Putamen (tissue), 1 donor: ENCODE results near the gene UVRAG.

ENCODE experiments used
- DNase-seq: peaks from one replicate; pipeline ENCODE4 v3.0.0-alpha.2; 2016; ENCODE audit warnings: low spot score

UVRAG gene

DNA sequence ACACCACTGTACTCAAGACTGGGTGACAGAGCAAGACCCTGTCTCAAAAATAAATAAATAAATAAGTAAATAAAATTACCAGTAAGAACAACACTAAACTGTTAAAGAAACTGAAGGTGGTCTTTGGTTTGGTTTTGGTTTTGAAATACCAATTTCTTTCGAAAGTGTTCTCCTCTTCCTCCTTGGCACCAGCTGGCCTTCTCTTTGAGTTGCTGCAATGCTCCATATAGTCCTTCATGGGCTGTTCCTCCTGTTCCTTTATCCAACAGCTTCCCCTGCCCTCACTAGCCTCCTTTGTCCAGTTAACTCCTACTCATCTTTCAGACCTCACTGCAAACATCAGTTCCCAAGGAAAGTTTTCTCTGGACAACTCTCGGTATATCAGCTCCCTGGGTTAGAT, 5.0 kb upstream of the UVRAG start:
- no peak for DNase-seq

DNA sequence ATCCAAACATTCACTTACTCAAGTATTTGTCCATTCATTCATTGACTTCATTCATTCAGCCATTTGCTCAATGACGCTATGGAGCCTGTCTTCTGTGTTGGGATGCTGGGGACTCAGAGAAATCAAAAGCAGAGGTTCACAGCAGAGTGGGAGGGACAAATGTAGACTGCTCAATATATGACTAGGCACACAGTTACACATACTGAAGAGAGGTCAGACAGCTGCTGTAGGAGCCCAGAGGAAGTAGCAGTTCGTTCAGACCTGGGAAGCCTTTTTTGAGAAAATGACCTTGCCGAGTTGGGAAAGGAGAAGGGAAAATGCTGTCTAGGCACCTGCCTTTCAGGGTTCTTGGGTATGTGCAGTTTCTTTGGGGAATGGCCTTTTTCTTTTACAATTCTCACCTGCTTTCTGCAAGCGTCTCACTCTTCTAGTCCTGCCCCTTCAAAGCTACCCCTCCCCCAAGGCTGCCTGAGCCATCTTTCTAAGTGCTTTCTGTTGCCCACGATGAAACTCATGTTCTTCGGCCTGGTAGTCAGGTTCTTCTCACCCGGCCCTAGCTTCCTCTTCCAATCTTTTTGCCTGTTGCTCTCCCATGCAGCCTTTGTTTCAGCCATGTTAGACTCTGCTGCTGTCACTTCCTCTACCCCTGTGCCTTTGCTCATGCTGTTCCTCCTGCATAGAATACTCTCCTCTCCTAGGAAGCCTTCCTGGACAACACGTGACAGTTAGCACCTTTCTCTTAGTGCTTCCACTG, 4.2 kb upstream of the UVRAG start:
- DNase-seq: no peak

DNA sequence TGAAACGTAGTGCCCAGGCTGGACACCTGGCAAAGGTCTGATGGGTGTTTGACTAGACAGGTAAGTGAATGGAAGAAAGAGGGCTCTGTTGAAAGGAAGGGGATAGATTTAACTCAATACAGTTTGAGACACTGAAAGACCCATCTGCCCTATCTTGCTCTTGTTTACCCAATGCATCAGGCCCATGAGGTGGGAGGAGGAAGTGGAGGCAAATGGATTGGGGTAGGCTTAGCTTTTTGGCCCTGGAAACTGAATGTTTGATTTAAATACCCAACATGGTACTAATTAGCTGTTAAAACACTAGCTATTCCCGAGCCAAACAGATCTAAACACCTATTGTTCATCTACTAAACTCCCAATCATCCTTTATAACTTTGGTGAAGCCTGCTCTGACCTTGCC, 3.5 kb upstream of the UVRAG start:
- no peak for DNase-seq

DNA sequence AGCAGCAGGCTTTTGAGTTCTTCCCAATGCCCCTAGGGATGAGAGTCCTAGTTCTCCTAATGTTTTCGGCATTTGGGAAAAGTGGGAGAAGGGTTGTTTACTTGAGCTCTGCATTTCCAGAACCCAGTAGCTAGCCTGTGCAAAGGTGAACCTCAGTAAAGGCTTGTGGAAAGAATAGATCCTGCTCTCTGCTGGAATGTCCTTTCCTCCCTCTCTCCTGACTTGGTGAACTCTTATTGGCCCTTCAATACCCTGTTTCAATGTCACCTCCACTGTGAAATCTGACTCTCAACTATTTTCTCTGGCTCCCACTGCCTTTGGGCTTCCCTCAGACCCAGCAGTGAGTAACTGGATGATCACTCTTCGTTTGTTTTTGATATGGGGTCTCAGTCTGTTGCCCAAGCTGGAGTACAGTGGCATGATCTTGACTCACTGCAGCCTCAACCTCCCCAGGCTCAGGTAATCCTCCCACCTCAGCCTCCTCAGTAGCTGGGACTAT, 2.4 kb upstream of the UVRAG start:
- no peak for DNase-seq

DNA sequence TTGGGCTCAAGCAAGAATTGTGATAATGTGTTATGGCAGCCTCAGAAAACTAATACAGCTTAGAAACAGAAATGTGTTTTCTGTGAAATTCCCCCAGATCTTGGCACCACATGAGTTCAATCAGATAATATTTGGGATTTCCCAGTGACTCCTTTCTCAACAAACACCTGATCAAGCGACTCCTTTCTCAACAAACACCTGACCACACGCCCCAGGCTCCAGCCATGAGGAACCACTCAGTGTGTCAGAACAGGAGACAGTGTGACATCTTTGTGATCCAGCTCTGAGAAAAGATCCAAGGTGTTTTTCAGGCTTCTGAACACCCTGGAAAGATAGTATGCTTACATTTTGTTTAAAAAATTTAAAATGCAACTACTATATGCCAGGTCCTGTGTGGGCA, 1.9 kb upstream of the UVRAG start:
- DNase-seq: no peak

DNA sequence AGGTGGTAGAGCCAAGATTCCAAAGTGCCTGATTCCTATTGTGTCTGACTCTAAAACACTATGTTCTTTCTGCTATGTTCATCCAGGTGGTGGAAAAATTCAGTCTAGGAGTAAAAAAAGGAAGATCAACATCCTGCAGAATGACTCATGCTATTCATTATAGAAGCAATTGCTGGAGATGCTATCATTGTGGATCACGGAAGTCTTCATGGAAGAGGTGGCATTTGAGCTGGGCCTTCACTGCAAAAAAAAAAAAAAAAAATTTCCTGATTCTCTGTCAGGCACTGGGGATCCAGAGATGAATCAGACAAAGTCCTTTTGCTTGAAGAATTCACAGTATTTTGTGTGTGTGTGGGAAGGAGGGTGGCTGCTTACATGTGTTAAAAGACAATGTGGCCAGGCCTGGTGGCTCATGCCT, 1.4 kb upstream of the UVRAG start:
- no peak for DNase-seq

DNA sequence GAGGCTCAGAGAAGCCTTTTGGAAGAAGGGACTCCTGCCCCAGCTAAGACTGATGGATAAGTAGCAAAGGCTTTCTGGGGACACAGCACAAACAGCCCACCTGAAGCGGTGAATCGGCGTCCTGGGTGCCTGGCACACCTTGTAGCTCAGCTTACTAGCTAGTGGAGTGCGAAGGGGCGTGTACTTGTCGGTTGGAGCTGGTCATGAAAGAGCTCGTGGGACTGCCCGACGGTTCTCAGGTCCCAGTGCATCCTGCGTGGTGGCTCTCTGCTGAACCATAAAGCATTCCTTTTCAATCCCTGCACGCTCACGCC, 690 bp upstream of the UVRAG start:
- no peak for DNase-seq

DNA sequence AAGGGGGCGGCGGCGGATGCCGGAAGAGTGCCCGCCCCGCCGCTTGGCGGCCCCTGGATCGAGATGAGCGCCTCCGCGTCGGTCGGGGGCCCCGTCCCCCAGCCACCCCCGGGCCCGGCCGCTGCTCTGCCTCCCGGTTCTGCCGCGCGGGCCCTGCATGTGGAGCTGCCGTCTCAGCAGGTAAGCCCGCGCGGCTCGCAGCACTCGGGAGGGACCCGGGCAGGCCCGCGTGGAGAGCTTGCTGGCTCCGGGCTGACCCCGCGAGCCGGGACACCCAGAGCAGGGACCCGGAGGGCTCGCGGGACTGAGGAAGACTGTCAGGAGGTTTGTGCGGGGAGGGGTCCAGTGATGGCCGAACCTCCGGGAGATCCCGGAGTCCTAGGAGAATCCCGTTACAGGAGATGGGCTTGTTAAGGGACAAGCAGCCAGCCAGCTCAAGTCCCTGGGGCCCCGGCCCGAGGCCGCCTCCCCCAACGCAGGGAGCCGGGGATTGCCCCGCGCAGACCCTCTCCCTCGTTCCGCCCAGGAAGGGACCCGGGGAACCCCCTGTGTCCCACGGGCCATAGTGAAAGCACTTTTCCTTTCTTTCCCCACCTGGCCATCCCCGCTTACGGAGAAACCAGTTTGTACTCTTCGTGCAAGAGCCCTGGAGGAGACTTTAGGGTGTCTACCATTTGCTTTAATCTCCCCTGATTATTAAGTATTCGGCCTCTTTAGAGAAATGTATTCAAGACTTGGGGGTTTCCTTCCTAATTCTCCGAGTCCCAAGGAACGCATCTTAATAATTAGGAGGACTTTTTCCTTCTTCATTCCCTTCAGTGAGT, 547 bp downstream of the UVRAG start:
- no peak for DNase-seq

DNA sequence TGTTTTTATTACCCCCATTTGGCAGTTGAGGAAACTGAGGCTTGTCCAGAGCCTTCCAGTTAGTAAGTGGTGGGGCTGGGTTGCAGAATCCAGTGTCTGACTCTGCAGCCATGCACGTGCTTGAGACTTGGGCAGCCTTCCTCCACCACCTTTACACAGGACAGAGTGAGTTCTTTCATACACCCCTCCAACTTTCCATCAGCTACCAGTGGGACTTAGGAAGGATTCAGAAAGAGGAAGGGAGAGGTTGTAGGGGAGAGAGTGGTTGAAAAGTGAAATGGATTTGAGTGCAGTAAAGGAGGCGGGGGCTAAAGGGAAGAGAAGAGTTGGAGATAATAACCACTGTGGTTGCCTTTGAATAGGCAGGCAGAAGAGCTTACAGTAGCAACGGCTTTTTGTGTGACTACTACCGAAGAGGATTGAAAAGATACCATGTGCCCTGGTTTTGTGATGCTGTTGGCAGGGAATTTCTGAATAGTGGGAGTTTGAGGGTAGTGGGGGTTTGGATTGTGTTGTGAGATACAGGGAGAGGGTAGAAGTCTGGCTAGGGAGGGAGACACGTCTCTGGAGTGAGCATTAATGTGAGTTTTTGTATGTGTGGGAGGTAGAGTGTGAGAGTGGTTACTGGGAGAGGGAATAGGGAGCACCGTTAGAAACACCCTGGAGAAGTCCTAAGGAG, 1.7 kb downstream of the UVRAG start:
- no peak for DNase-seq

DNA sequence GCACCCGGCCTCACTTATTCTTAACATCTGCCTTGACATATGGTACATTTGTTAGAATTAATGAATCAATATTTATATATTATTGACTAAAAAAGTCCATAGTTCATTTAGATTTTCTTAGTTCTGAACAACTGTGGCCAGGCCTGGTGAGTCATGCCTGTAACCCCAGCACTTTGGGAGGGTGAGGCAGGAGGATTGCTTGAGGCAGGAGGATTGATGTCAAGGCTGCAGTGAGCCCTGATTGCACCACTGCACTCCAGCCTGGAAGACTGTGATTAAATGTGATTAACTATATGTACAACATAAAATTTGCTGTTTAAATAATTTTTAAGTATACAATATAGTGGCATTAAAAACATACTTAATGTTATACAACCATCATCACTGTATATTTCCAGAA, 5.6 kb downstream of the UVRAG start:
- no peak for DNase-seq

DNA sequence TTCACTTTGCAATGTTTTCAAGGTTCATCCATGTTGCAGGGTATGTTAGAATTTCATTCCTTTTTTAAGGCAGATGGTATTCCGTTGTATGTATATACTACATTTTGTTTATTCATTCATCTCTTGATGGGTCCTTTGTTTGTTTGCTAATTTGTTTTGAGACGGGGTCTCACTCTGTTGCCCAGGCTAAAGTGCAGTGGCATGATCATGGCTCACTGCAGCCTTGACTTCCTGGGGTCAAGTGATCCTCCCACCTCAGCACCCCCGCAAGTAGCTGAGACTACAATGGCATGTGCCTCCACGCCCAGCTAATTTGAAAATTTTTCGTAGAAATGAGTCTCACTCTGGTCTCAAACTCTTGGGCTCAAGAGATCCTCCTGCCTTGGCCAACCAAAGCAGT, 6.2 kb downstream of the UVRAG start:
- no peak for DNase-seq

DNA sequence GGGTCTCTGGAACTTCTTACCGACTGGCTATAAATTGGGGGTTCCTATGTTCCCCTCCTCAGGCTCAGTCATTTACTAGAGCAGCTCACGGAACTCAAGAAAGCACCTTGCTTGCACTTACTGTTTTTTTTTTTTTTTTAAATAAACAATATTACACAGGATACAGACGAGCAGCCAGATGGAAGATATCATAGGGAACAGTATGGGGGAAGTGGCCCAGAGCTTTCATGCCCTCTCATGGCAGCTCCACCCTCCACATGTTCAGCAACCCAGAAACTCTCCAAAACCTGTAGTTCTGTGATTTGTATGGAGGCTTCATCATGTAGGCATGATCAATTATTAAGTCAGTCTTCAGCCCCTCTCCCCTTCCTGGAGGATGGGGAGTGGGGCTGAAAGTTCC, 7.5 kb downstream of the UVRAG start:
- no peak for DNase-seq

DNA sequence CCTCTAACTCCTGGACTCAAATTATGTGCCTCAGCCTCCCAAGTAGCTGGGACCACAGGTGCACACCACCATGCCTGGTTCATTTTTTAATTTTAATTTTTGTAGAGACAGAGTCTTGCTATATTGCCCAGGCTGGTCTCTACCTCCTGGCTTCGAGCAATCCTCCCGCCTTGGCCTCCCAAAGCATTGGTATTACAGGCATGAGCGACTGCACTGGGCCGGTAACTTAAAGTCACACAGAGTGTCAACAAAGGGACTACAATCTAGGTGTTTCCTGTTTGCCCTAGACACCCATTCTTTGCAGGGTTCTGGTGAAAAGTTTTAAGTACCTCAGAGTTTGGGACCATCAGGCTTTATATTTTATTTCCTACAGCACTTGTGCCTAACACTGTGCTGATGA, 8.4 kb downstream of the UVRAG start:
- no peak for DNase-seq

DNA sequence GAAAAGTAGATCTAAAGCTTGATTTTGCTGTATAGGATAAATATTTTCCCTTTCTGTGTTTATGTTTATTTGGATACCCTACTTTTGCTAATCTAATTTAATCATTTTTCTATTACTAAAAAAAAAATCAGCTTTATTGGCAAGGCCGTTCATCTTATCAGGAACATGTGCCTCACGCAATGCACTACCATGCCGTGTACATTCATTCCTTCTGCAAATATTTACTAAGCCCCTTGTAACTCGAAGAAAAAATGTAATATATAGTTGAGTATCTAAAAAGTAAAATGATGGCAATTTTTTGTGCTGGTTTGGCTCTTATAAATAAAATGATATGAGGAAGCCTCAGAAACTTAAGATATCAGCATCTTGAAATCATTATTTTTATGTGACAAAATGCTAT, 8.9 kb downstream of the UVRAG start:
- DNase-seq: no peak

DNA sequence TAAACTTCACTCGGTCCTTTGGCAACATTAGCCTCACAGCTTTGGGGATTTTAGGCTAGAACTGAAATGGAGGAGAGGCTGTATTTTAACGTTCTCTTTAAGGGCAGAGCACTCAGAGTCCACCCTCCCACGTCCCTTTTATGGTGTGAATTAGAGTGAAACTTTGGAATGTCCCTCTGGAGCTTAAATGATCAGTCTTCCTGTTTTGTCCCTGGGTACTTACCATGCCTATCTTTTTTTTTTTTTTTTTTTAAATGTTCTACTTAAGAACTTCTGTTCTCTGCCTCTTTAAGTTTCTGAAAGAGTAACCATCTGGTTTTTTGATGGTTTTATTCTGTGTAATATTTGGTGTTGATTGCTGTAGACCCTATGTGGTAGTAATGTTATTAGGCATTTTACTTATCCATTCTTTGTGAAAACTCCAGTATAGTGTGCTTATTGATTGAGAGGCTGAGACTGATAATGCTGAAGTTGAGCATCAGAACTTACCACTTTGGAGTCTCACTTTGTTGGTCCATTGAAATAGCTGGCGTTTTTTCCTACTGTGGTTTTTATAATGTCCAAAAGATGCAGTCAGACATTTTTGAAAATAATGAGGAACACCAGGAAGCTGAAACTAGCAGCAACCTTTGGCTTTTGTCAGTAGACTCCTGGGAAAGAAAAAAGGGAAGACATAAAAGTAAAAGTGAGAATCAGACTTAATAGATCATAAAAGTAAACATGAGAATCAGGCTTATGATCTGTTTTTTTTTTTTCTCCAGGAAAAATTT, 11.6 kb downstream of the UVRAG start:
- DNase-seq: no peak

DNA sequence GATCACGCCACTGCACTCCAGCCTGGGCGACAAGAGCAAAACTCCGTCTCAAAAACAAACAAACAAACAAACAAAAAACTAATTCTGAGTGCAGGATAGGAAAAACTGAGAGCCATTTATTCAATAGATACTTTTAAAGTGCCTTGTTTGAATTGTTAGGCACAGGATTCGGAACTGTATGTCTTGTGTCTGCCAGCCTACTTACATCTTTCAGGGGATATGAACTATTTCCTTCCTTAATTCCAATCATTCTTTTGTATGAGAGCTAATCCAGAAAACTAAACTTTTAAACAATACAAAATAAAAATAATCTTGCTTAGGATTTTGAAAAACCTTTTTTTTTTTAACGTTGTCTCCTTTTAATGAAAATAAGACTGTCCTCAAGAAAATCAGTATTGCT, 12.6 kb downstream of the UVRAG start:
- no peak for DNase-seq

DNA sequence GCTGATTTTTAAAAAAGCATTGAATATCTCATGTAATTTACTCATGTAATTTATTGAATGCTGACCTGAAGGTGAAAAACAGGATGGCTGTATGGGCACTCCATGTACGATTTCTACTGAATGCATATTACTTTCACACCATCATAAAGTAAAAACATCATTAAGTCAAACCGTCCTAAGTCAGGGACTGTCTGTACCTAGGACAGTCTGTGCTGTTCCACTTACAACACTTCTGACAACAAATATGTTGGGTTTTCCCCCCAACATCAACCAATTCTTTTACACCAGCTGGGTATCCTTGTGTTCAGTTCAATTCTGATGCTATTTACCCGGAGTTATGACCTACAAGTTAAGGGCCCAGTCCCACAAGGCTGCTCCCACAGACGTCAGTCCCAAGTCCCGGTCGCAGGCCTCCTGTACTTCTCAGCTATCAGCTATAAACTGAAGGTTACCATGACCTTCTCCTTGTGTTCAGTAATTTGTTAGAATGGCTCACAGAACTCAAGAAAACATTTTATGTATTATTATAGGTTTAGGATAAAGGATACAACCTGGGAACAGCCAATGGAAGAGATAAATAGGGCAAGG, 17.0 kb downstream of the UVRAG start:
- no peak for DNase-seq

DNA sequence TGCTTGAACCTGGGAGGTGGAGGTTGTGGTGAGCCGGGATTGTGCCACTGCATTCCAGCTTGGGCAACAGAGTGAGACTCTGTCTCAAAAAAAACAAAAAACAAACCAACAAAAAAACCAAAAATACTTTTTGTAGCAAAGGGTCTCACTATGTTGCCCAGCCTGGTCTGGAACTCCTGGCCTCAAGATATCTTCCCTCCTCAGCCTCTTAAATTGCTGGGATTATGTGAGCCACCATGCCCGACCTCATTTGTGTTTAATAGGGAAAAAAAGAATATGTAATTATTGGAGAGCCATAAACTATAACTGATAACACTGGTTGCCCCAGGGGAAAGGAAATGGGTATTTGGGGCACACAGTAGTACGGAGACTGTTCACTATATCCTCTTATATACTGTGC, 19.7 kb downstream of the UVRAG start:
- no peak for DNase-seq

DNA sequence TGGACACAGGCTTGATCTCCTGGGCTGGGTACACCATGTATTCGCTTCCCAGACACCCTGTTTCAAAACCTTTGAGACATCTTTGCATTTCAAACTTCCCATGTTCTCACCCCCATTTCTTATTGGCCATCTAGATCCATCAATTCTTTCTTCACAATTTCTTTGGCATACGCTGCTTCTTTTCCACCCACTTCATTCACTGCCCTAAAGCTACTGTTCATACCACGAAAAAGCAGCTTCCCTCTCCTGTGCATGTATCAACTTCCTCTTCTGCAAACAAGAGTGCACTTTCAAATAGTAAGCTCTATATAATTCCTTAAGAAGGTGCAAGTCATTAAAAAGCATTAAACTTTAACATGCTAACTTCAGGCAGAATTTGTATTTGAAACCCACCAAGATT, 21.4 kb downstream of the UVRAG start:
- DNase-seq: no peak

DNA sequence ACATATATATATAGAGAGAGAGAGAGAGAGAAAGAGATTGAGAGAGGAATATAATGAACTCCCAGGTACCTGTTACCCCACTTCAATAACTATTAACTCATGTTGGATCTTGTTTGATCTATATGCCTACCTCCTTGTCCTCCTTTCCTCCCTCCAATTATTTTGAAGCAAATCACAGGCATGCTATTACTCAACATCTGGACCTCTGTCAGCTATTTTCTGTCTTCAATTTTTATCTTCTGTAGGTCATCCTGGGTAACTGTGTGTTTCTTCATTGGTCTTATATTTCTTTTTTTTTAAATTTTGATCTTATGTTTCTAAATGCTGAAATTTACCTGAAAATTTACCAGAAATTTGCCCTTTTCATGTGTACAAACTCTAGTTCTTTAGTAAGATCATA, 24.8 kb downstream of the UVRAG start:
- DNase-seq: no peak

DNA sequence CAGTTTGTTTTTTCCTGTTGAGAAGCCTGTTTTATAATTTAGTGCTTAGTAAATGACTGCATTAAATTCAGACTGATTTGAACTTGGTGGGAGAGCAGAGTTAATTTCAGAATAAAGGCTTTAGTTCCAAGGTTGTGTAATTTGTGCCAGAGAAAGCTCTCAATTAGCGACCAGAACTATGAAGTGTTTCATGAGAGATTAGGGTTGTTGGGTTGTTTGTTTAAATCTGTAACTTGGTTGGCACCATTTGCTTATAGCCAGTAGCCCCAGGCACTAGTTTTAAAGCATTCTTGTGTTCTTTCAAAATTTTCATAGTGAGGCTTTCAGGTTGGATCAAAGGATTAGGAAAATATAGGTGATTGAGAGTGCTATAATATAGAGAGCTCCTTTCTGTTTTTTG, 25.5 kb downstream of the UVRAG start:
- DNase-seq: no peak

DNA sequence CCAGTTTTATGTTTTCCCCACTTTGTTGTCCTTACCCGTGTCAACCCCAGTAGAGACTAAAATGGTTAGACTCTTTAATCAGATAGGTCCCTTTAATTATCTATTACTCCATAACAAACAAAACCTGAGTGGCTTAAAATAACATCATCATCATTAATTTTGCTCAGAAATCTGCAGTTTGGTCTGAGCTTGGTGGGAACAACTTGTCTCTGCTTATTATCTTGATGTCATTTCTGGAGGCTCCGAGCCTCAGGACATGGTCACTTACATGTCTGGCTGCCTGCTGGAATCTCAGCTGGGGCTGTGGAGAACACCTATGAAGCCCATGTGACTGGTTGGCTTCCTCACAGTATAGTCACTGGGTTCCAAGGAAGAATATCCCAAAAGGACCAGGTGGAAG, 26.7 kb downstream of the UVRAG start:
- DNase-seq: no peak
